Ascending aorta (tissue), 2 donors: ENCODE results near the gene EMILIN1. TPM values are rescaled to one million over a fixed set of nuclear protein-coding genes. Genes with fewer than 3 reads are reported as not detected.
"Not testable (repeated sequence)": the region's sequence is repeated elsewhere in the genome, so short reads cannot be mapped to it uniquely, and the experiment has no call there.

ENCODE experiments used
- DNase-seq, 2 donors: peaks; one replicate each; pipeline ENCODE4 v3.0.0-alpha.2; 2019; ENCODE audit warnings: low spot score in 2 of 2
- H3K27ac ChIP-seq, 2 donors: fragments of 200-600 bp; sonication (generic); one replicate each; pipeline ENCODE4 v1.5.1; 2016 to 2017; ENCODE audit warnings: mild to moderate bottlenecking in 1 of 2
- H3K27me3 ChIP-seq: fragments of 200-600 bp; sonication (generic); one replicate; pipeline ENCODE4 v1.5.1; 2017
- H3K36me3 ChIP-seq, 2 donors: fragments of 200-600 bp; sonication (generic); one replicate each; pipeline ENCODE4 v1.5.1; 2016
- H3K4me1 ChIP-seq, 2 donors: fragments of 200-600 bp; sonication (generic); one replicate each; pipeline ENCODE4 v1.5.1; 2016 to 2017; ENCODE audit warnings: mild to moderate bottlenecking in 1 of 2
- H3K4me3 ChIP-seq, 2 donors: fragments of 200-600 bp; sonication (generic); one replicate each; pipeline ENCODE4 v1.5.1; 2016 to 2017; ENCODE audit warnings: mild to moderate bottlenecking in 1 of 2
- H3K9me3 ChIP-seq, 2 donors: fragments of 200-600 bp; sonication (generic); one replicate each; pipeline ENCODE4 v1.5.1; 2016
- CTCF ChIP-seq, 3 experiments: fragments of 200-600 bp in 2 of 3; fragments of 450-650 bp in 1 of 3; sonication (generic) in 2 of 3; IDR thresholded peaks; one replicate each; pipeline ENCODE4 v1.5.1; 2016 to 2019; ENCODE audit warnings: antibody characterized with exemption in 3 of 3, mild to moderate bottlenecking in 1 of 3, moderate library complexity in 1 of 3
- intact Hi-C: fragments of 100-400 bp; cut with DNase I; formaldehyde crosslinking; loops from one replicate; pipeline ENCODE4 v1.15.1; 2023
- total RNA-seq: library from RNA; depleted of rRNA; stranded (reverse); fragments of >200 nt; gene quantifications from one replicate; pipeline ENCODE4 v1.1.0, GENCODE V29; 2016

EMILIN1 gene
- total RNA-seq, 1 donor from 2014 or later: 301 TPM

- Histone ChIP-seq H3K27ac (no peak within 1 kb of the TSS), H3K4me3 (peak within 1 kb of the TSS; percentile 62 to 63), H3K9me3 (no peaks in the 10 kb centered on the region), H3K4me1 (peaks cover 3 to 6% of the 10 kb centered on the region in 2 donors), H3K36me3 (no peaks in the 10 kb centered on the region), H3K27me3 (no peaks in the 10 kb centered on the region)
- TF ChIP-seq CTCF (IDR thresholded peaks at IDR 0.05): no peak
- DNase-seq: no peak
- intact Hi-C loops: no loop called here
Measured at GRCh38 chr2:27118525-27119329, 40.3 kb downstream of the EMILIN1 start, which contains the start of gene CGREF1. CGREF1 (minus strand) TSS chr2:27119128; CDS start chr2:27104366, 14,762 bp downstream.

GRCh38 chr2:27119330-27119670 is 40.9 kb downstream of the EMILIN1 start:
- H3K4me1 ChIP-seq, intact Hi-C loops, DNase-seq, H3K27me3 ChIP-seq, H3K9me3 ChIP-seq, H3K27ac ChIP-seq, H3K36me3 ChIP-seq: not testable (repeated sequence)
- peak overlapping the region; percentile 62 to 63 for H3K4me3 ChIP-seq

DNA sequence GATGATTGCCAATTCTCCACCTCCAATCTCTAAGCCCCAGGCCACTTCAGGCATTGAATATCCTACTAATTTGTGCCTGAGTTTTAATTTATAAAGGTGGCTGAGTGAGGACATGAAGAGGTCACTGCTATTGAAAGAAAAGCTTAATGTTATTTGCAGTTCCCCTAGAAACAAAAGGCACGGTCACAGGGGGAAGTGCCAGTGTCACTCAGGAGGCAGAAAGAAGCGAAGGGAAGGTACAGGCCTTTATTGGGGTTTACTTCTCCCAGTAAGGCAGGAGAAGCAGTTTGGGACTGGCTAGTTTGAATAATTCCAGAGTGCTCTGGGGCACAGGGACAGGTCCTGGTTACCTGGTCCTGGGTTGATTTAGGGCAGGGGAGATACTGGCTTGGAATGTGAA is 43.5 kb downstream of the EMILIN1 start:
- Histone ChIP-seq H3K36me3 (no peaks in the 10 kb centered on the region), H3K4me1 (peaks cover 3 to 6% of the 10 kb centered on the region in 2 donors), H3K9me3 (no peaks in the 10 kb centered on the region), H3K4me3 (no peak overlapping the region), H3K27me3 (no peaks in the 10 kb centered on the region), H3K27ac (no peak overlapping the region)
- DNase-seq: no peak
- intact Hi-C loops: no loop called here
- TF ChIP-seq CTCF (IDR thresholded peaks at IDR 0.05): no peak

GRCh38 chr2:27122791-27123190 is 44.4 kb downstream of the EMILIN1 start:
- H3K4me3 ChIP-seq: peak overlapping the region in 1 of 2 donors; percentile 66
- no peak overlapping the region for H3K27ac ChIP-seq
- peaks cover 3 to 6% of the 10 kb centered on the region in 2 donors for H3K4me1 ChIP-seq
- no peaks in the 10 kb centered on the region for H3K27me3 ChIP-seq
- no peaks in the 10 kb centered on the region for H3K36me3 ChIP-seq
- no peaks in the 10 kb centered on the region for H3K9me3 ChIP-seq
- DNase-seq: no peak
- TF ChIP-seq CTCF (IDR thresholded peaks at IDR 0.05): no peak
- intact Hi-C loops: no loop called here

- Histone ChIP-seq H3K9me3 (no peaks in the 10 kb centered on the region), H3K36me3 (no peaks in the 10 kb centered on the region), H3K27me3 (no peaks in the 10 kb centered on the region), H3K27ac (no peak within 1 kb of the TSS), H3K4me3 (peak within 1 kb of the TSS; percentile 56 to 66), H3K4me1 (peaks cover under 1 to 2% of the 10 kb centered on the region in 2 donors)
- peak in 1 of 2 donors; percentile 79 for DNase-seq
- no peak for TF ChIP-seq CTCF (IDR thresholded peaks at IDR 0.05)
- intact Hi-C loops: no loop called here
Measured at GRCh38 chr2:27123302-27124150, 45.1 kb downstream of the EMILIN1 start, which contains the start of gene ABHD1. ABHD1 (plus strand) TSS chr2:27123815; CDS start chr2:27123949, 134 bp downstream.

- no peak for TF ChIP-seq CTCF (IDR thresholded peaks at IDR 0.05)
- intact Hi-C loops: no loop called here
- Histone ChIP-seq H3K4me3 (no peak overlapping the region), H3K36me3 (peaks cover 0 to 6% of the 10 kb centered on the region in 2 donors), H3K27ac (no peak overlapping the region), H3K9me3 (no peaks in the 10 kb centered on the region), H3K4me1 (no peaks in the 10 kb centered on the region), H3K27me3 (no peaks in the 10 kb centered on the region)
- no peak for DNase-seq
Measured at GRCh38 chr2:27125104-27125503, 46.7 kb downstream of the EMILIN1 start.
